OCI-LY1 (cell line): ENCODE data around the gene WDFY2.

Experiments
- CTCF ChIP-seq: fragments of 200-600 bp; sonication (generic), shearing (Covaris generic); IDR thresholded peaks from 2 replicates; pipeline ENCODE4 v1.5.1; 2017; ENCODE audit warnings: mild to moderate bottlenecking, antibody characterized with exemption, low read length, moderate library complexity, mixed read lengths
- EZH2 ChIP-seq: fragments of 200-600 bp; sonication (generic), shearing (Covaris generic); IDR thresholded peaks from 2 replicates; pipeline ENCODE4 v1.8.0; 2017; ENCODE audit warnings: borderline replicate concordance, mixed run types, mild to moderate bottlenecking, antibody characterized with exemption, low read length, moderate library complexity, mixed read lengths

- no peak for TF ChIP-seq CTCF
- no peak for TF ChIP-seq EZH2
Observed at GRCh38 chr13:51628059-51628852, 44.0 kb downstream of the WDFY2 start.
